ENCODE measurements around the gene PARP8. TPM values are rescaled to one million over a fixed set of nuclear protein-coding genes. Genes with fewer than 3 reads are reported as not detected.

The PARP8 gene
- total and polyA plus RNA-seq, 9 donors = 4.4 to 21.4 (median 18.4) TPM

DNA sequence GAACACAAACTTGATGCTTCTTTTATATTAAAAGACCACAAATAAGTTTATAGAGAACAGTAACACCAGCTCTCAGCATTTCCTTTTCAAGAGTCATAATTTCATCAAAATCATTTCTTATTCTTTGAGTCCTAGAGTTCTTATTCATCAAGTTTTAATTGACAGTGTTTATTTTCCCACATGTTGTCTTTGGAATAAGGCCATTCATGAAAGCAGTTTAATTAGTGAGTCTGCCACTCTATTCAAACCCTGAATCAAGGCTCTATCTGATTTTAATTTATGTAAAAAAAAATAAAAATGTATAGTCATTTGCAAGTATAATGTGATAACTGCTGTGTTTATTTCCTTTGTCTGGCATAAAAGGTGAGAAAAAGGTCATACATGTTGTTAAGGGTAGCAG is 176.7 kb downstream of the PARP8 start:
- no peaks in the 10 kb centered on the region for H3K27me3 ChIP-seq
- no peak for DNase-seq
- H3K36me3 ChIP-seq = no peaks in the 10 kb centered on the region
- H3K27ac ChIP-seq = no peak overlapping the region
- no peaks in the 10 kb centered on the region for H3K4me1 ChIP-seq (ENCODE audit: insufficient read depth)
- no peak overlapping the region for H3K4me3 ChIP-seq
- intact Hi-C loops (cut with DNase I) = no loop called here
- no peaks in the 10 kb centered on the region for H3K9me3 ChIP-seq
- TF ChIP-seq POLR2A (IDR thresholded peaks at IDR 0.05) (no peak), EP300 (IDR thresholded peaks at IDR 0.05) (no peak)
- TF ChIP-seq, protein P1, sequence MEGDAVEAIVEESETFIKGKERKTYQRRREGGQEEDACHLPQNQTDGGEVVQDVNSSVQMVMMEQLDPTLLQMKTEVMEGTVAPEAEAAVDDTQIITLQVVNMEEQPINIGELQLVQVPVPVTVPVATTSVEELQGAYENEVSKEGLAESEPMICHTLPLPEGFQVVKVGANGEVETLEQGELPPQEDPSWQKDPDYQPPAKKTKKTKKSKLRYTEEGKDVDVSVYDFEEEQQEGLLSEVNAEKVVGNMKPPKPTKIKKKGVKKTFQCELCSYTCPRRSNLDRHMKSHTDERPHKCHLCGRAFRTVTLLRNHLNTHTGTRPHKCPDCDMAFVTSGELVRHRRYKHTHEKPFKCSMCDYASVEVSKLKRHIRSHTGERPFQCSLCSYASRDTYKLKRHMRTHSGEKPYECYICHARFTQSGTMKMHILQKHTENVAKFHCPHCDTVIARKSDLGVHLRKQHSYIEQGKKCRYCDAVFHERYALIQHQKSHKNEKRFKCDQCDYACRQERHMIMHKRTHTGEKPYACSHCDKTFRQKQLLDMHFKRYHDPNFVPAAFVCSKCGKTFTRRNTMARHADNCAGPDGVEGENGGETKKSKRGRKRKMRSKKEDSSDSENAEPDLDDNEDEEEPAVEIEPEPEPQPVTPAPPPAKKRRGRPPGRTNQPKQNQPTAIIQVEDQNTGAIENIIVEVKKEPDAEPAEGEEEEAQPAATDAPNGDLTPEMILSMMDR (IDR thresholded peaks at IDR 0.05) = no peak

DNA sequence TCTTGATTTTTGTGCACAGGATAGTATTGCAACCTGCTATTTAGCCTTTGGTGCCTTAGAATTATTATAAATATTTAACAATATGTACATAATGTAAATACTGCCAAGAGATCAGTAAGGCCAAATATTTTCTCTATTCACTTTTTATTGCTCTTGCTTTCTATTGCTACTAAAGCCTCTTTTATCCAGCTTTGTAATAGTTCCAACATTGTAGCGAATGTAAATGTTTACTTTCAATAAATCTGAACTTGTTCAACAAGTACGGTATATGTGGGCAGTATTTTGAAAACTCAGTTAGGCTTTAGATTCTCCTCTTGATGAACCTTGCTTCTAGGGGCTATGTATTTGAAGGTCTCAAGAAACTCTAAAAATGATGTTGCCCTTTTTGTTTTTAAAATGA is 179.8 kb downstream of the PARP8 start:
- no peak for DNase-seq
- H3K9me3 ChIP-seq = no peaks in the 10 kb centered on the region
- TF ChIP-seq POLR2A (IDR thresholded peaks at IDR 0.05) (no peak), EP300 (IDR thresholded peaks at IDR 0.05) (no peak)
- TF ChIP-seq, protein P1 (IDR thresholded peaks at IDR 0.05) = no peak
- 74 to 79% (median 78%) methylated on average over 2 of the region's 2 CpGs for WGBS, 3 donors
- no peak overlapping the region for H3K27ac ChIP-seq
- no peaks in the 10 kb centered on the region for H3K27me3 ChIP-seq
- no peaks in the 10 kb centered on the region for H3K36me3 ChIP-seq
- no peak overlapping the region for H3K4me3 ChIP-seq
- no peaks in the 10 kb centered on the region for H3K4me1 ChIP-seq (ENCODE audit: insufficient read depth)
- intact Hi-C loops (cut with DNase I) = no loop called here

DNA sequence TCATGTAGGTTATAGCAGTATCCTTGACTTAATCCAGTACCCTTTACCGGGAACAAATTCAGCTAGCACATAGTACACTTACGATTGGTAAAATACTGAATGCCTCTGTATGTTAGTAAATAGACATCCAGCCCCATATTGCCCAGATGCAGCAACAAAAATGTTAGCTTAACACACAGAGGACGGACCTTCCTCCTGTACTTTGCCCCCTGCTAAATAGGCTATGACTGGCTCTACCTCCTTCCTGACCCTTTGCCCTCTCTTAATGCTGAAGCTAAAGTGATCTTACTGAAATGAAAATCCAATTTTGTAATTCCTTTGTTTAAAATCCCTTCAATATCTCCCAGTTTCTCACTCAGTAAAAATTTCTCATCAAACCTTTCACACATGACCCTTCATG is 183.1 kb downstream of the PARP8 start:
- no peak for DNase-seq
- WGBS, 3 donors = 88 to 92% (median 91%) methylated on average over 3 of the region's 3 CpGs
- H3K4me3 ChIP-seq = no peak overlapping the region
- intact Hi-C loops (cut with DNase I) = no loop called here
- TF ChIP-seq POLR2A (IDR thresholded peaks at IDR 0.05) (no peak), EP300 (IDR thresholded peaks at IDR 0.05) (no peak)
- TF ChIP-seq, protein P1 (IDR thresholded peaks at IDR 0.05) = no peak
- no peaks in the 10 kb centered on the region for H3K36me3 ChIP-seq
- no peaks in the 10 kb centered on the region for H3K4me1 ChIP-seq (ENCODE audit: insufficient read depth)
- no peaks in the 10 kb centered on the region for H3K9me3 ChIP-seq
- H3K27me3 ChIP-seq = no peaks in the 10 kb centered on the region
- H3K27ac ChIP-seq = no peak overlapping the region

DNA sequence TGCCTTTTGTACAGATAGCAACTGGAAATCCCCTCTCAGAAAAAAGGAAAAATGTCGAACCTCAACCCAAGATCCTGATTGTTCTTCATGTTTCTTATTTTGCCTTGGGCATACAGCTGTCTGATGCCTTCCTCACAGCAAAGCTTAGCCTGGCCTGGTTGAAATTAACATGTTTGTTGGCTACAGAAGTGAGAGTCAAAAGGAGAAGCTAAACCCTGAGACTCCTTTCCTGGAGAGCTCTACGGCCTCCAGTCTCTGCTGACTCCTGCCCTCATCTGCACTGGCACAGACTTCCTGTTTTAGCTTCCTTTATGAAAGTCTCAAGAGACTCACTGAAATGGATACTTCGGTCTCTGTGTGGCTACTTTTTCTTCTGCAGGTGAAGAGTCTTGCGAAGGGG is 186.7 kb downstream of the PARP8 start:
- no peak for DNase-seq
- H3K36me3 ChIP-seq = no peaks in the 10 kb centered on the region
- H3K9me3 ChIP-seq = no peaks in the 10 kb centered on the region
- 67 to 87% (median 82%) methylated on average over 4 of the region's 4 CpGs for WGBS, 3 donors
- H3K27ac ChIP-seq = no peak overlapping the region
- no peaks in the 10 kb centered on the region for H3K4me1 ChIP-seq (ENCODE audit: insufficient read depth)
- no peaks in the 10 kb centered on the region for H3K27me3 ChIP-seq
- TF ChIP-seq POLR2A (IDR thresholded peaks at IDR 0.05) (no peak), EP300 (IDR thresholded peaks at IDR 0.05) (no peak)
- TF ChIP-seq, protein P1 (IDR thresholded peaks at IDR 0.05) = no peak
- H3K4me3 ChIP-seq = no peak overlapping the region
- intact Hi-C loops (cut with DNase I) = no loop called here

DNA sequence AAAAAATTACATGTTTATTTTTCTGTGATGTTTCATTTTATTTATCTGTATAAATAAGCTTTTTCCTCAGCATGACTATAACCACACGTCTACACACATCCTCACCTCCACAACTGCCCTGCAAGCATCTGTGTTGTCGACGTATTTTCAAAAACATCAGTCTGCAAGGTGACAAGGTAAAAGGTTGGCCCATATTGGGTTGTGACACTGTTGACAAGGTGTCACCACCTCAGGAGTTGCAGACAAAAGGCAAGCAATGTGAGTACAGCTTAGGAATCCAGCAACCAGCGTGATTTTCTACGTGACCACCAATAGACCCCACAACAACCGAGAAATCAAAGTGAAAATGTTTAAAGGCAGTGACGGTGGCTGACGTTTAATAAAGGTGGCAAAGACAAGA is 187.6 kb downstream of the PARP8 start:
- no peaks in the 10 kb centered on the region for H3K36me3 ChIP-seq
- no peak overlapping the region for H3K4me3 ChIP-seq
- H3K27me3 ChIP-seq = no peaks in the 10 kb centered on the region
- no peaks in the 10 kb centered on the region for H3K9me3 ChIP-seq
- TF ChIP-seq EP300 (IDR thresholded peaks at IDR 0.05) (no peak), POLR2A (IDR thresholded peaks at IDR 0.05) (no peak)
- TF ChIP-seq, protein P1 (IDR thresholded peaks at IDR 0.05) = no peak
- intact Hi-C loops (cut with DNase I) = no loop called here
- no peaks in the 10 kb centered on the region for H3K4me1 ChIP-seq (ENCODE audit: insufficient read depth)
- DNase-seq = no peak
- 85 to 92% (median 88%) methylated on average over 8 of the region's 8 CpGs for WGBS, 3 donors
- H3K27ac ChIP-seq = no peak overlapping the region

Data from ovary (tissue), 9 donors.